K562 (cell line): ENCODE results near the gene SP4. TPM values are rescaled to one million over a fixed set of nuclear protein-coding genes. Genes with fewer than 3 reads are reported as not detected.

ENCODE experiments used
- CBX2 ChIP-seq: fragments of 200-600 bp; sonication (generic); IDR thresholded peaks from one replicate; pipeline ENCODE4 v1.6.1; 2012; ENCODE audit warnings: mild to moderate bottlenecking, low read length, inconsistent platforms; ENCODE audit not compliant: insufficient read depth, poor library complexity, severe bottlenecking
- CHD7 ChIP-seq: fragments of 200-600 bp; sonication (generic); IDR thresholded peaks from one replicate; pipeline ENCODE4 v1.6.1; 2012; ENCODE audit warnings: mild to moderate bottlenecking, low read depth, low read length, inconsistent platforms
- EP400 ChIP-seq: fragments of 450-650 bp; IDR thresholded peaks from 2 replicates; pipeline ENCODE4 v1.6.1; 2017; ENCODE audit warnings: antibody characterized with exemption, mild to moderate bottlenecking, moderate library complexity
- FOS ChIP-seq: IDR thresholded peaks from 3 replicates; pipeline ENCODE4 v1.6.1; 2011; ENCODE audit not compliant: insufficient read length; ENCODE audit errors: extremely low read depth
- THRAP3 ChIP-seq: fragments of 450-650 bp; IDR thresholded peaks from 2 replicates; pipeline ENCODE4 v1.6.1; 2016; ENCODE audit warnings: mild to moderate bottlenecking, inconsistent platforms, borderline replicate concordance
- ZNF318 ChIP-seq, 2 experiments: fragments of 450-650 bp; IDR thresholded peaks; 2 replicates each; pipeline ENCODE4 v1.6.1; 2016; ENCODE audit warnings: mild to moderate bottlenecking in 2 of 2, borderline replicate concordance in 1 of 2, low read depth in 1 of 2, moderate library complexity in 1 of 2
- ZSCAN32 ChIP-seq: fragments of 450-650 bp; formaldehyde crosslinking; IDR thresholded peaks from 2 replicates; pipeline ENCODE4 v1.4.0; 2020; ENCODE audit warnings: mild to moderate bottlenecking, moderate library complexity
- polyA plus RNA-seq, 8 experiments: library from polyadenylated mRNA; depleted of rRNA in 4 of 8; stranded (reverse) in 5 of 8; unstranded in 3 of 8; fragments of >200 nt; fragmentation: Nextera tagmentation in 2 of 8; fragmentation: Illumina TruSeq in 1 of 8; extraction: Ambion mirVana in 2 of 8; extraction: Trizol in 1 of 8; gene quantifications; 2 replicates each; pipeline versions ENCODE4 v1.2.1 to v1.2.3, GENCODE V29; 2011 to 2014; ENCODE audit warnings: inconsistent platforms in 1 of 8, missing spikeins in 1 of 8
- total RNA-seq, 7 experiments: library from RNA; depleted of rRNA in 6 of 7; stranded (reverse); fragments of >200 nt in 6 of 7; fragmentation: Illumina TruSeq in 2 of 7; extraction: Trizol in 2 of 7; gene quantifications; 2 replicates each; pipeline versions ENCODE4 v1.2.1 to v1.2.3, GENCODE V29; 2011 to 2021; ENCODE audit warnings: low replicate concordance in 1 of 7

Gene SP4
- total and polyA plus RNA-seq, 9 of the 15 experiments (the other 6 are each of a cell fraction or from before 2014, with no cell fraction given) = 2.4 to 9.4 (median 4.5) TPM

DNA sequence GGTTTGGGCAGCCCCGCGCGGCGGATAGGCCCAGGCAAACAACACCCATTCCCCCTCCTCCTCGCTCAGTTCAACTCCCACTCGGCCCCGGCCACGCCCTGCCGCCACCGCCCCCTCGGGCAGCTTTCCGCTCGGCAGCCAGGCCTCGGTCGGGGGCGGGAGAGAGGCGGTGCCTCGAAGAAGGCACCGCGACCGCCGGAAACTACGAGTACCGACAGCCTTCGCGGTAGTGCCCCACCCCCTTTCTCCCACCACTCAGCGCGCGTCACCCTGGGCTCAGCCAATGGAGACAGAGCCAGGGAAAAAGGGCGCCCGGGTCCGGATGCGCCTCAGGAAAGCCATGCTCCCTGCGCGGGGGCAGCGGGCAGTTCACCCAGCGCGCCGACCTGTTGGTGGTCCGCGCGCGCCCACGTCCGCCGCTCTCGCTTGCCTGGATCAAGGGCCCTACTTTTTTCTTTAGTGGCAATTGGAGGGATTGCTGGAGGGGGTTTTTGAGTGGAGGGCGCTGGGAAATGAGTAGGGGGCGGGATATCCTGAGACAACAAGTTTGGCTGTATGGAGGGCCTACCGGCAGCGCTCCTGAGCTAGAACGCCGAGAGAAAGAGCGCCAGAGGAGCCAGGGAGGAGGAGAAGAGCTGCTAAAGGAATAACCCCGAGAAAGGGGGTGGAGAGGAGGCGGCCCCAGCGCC, 557 bp upstream of the SP4 start (continued):
- TF ChIP-seq ZNF318 (IDR thresholded peaks at IDR 0.05; ENCODE audit: borderline replicate concordance in 1 of 2, low read depth in 1 of 2) (no peak), FOS (peak; percentile 23), THRAP3 (no peak), EP400 (peak; percentile 88), ZSCAN32 (CRISPR knock-in tag) (no peak), CBX2 (no peak), CHD7 (no peak)
